Effector memory CD8-positive, alpha-beta T cell (primary cell): ENCODE measurements around the gene GALNTL6.

ENCODE experiments used
- ATAC-seq: fragments of 150-1000 bp; cut with Tn5 transposase; replicated peaks from 2 replicates; pipeline ENCODE4 v1.10.0; 2021; ENCODE audit warnings: mild to moderate bottlenecking, moderate library complexity
- DNase-seq, 3 experiments: peaks; one replicate each; pipeline ENCODE4 v3.0.0; 2021
- H3K27ac Mint-ChIP-seq, 2 donors: one replicate each; pipeline ENCODE4 v1.8.0; 2022; ENCODE audit warnings: mild to moderate bottlenecking in 2 of 2, mixed read lengths in 2 of 2, moderate library complexity in 2 of 2
- H3K27me3 Mint-ChIP-seq, 2 donors: one replicate each; pipeline ENCODE4 v1.8.0; 2022; ENCODE audit warnings: mixed read lengths in 2 of 2
- H3K36me3 Mint-ChIP-seq: one replicate; pipeline ENCODE4 v1.8.0; 2022; ENCODE audit warnings: mild to moderate bottlenecking, moderate library complexity, mixed read lengths; ENCODE audit not compliant: insufficient read depth
- H3K4me1 Mint-ChIP-seq, 2 donors: one replicate each; pipeline ENCODE4 v1.8.0; 2022; ENCODE audit warnings: low read depth in 2 of 2, mixed read lengths in 2 of 2
- H3K4me3 Mint-ChIP-seq, 2 donors: one replicate each; pipeline ENCODE4 v1.8.0; 2022; ENCODE audit warnings: mild to moderate bottlenecking in 2 of 2, mixed read lengths in 2 of 2, moderate library complexity in 2 of 2
- H3K9me3 Mint-ChIP-seq, 2 donors: one replicate each; pipeline ENCODE4 v1.8.0; 2022; ENCODE audit warnings: mixed read lengths in 2 of 2

Gene GALNTL6

DNA sequence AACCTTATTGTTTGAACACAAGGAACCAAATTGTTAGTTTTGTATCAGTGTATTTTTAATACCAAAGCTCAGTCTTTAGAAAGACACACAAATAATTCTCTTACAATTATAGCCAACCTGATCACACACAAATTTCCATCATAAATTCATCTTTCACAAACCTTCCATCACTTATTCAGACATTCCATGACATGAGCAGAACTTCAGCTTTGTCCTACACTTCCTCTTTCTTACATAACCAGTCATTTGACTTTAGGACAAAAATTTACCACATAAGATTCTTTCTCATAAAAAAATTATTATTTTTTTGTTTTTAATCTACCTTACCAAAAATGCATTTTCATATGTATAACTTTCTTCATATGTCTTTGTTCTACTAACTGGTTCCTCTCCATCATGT is 312.2 kb downstream of the GALNTL6 start:
- Mint-ChIP-seq H3K36me3 (no peaks in the 10 kb centered on the region), H3K4me3 (no peak overlapping the region), H3K27me3 (no peaks in the 10 kb centered on the region), H3K27ac (no peak overlapping the region), H3K4me1 (no peaks in the 10 kb centered on the region), H3K9me3 (peaks cover 5 to 8% of the 10 kb centered on the region in 2 donors)
- ATAC-seq (no peak), DNase-seq (no peak)

- no peaks in the 10 kb centered on the region for H3K36me3 Mint-ChIP-seq
- ATAC-seq: no peak
- peaks cover 5 to 8% of the 10 kb centered on the region in 2 donors for H3K9me3 Mint-ChIP-seq
- H3K27ac Mint-ChIP-seq: no peak overlapping the region
- no peak overlapping the region for H3K4me3 Mint-ChIP-seq
- no peaks in the 10 kb centered on the region for H3K4me1 Mint-ChIP-seq
- H3K27me3 Mint-ChIP-seq: no peaks in the 10 kb centered on the region
- DNase-seq: no peak
These were observed 314.0 kb downstream of the GALNTL6 start for GRCh38 chr4:172127168-172127567.

GRCh38 chr4:172129593-172129992 is 316.4 kb downstream of the GALNTL6 start:
- peaks cover 7 to 19% of the 10 kb centered on the region in 2 donors for H3K9me3 Mint-ChIP-seq
- ATAC-seq: no peak
- H3K36me3 Mint-ChIP-seq: no peaks in the 10 kb centered on the region
- no peak overlapping the region for H3K27ac Mint-ChIP-seq
- H3K4me1 Mint-ChIP-seq: no peaks in the 10 kb centered on the region
- H3K4me3 Mint-ChIP-seq: no peak overlapping the region
- no peaks in the 10 kb centered on the region for H3K27me3 Mint-ChIP-seq
- DNase-seq: no peak

GRCh38 chr4:172134521-172134920 is 321.3 kb downstream of the GALNTL6 start:
- H3K36me3 Mint-ChIP-seq: no peaks in the 10 kb centered on the region
- H3K27ac Mint-ChIP-seq: no peak overlapping the region
- H3K4me3 Mint-ChIP-seq: no peak overlapping the region
- DNase-seq (no peak), ATAC-seq (no peak)
- peaks cover 6 to 15% of the 10 kb centered on the region in 2 donors for H3K9me3 Mint-ChIP-seq
- no peaks in the 10 kb centered on the region for H3K27me3 Mint-ChIP-seq
- H3K4me1 Mint-ChIP-seq: no peaks in the 10 kb centered on the region

DNA sequence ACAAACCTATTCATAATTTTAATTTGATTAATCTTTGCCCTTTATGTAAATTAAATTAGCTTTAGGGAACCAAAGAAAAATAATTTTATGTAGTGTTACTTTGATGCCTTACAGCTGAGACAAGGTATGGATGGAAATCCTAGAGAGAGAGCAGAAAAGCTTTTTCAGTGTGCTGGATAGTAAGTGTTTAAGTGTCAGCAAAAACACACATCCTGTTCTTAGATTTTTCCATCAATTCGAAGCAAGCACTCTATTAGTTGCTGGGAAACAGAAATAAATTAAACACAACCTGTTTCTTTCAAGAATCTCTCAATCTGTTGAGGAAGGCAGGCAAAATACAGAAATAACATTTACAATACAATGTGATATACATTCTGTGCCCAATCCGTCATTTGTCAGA is 327.8 kb downstream of the GALNTL6 start:
- no peaks in the 10 kb centered on the region for H3K36me3 Mint-ChIP-seq
- H3K4me3 Mint-ChIP-seq: no peak overlapping the region
- ATAC-seq (no peak), DNase-seq (no peak)
- H3K27ac Mint-ChIP-seq: no peak overlapping the region
- no peaks in the 10 kb centered on the region for H3K27me3 Mint-ChIP-seq
- H3K9me3 Mint-ChIP-seq: peaks cover 0 to 2% of the 10 kb centered on the region in 2 donors
- H3K4me1 Mint-ChIP-seq: no peaks in the 10 kb centered on the region

- H3K4me3 Mint-ChIP-seq: no peak overlapping the region
- H3K36me3 Mint-ChIP-seq: no peaks in the 10 kb centered on the region
- H3K4me1 Mint-ChIP-seq: no peaks in the 10 kb centered on the region
- no peak for DNase-seq
- H3K9me3 Mint-ChIP-seq: peaks cover 0 to 2% of the 10 kb centered on the region in 2 donors
- no peak overlapping the region for H3K27ac Mint-ChIP-seq
- no peaks in the 10 kb centered on the region for H3K27me3 Mint-ChIP-seq
- no peak for ATAC-seq
These were observed 329.1 kb downstream of the GALNTL6 start for GRCh38 chr4:172142281-172142741.

- peaks cover 0 to 2% of the 10 kb centered on the region in 2 donors for H3K9me3 Mint-ChIP-seq
These were observed 330.6 kb downstream of the GALNTL6 start for GRCh38 chr4:172143605-172144314.

DNA sequence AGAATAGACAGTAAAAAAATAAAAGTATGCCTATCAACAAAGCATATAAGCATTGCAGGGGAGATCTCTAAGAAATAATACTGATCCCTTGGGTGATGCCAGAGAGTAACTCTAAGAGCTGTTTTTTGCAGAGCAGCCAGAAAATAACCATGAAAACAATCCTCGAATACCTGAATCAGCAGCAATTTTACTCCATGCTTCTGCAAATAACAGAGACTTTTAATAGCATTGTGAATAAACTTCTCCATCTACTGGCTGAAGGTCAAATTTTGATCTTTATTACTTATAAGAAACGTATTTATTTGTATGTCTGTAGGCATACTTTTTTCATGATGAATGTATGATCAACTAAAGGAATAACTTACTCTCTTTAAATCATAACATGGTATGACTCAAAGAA is 334.5 kb downstream of the GALNTL6 start:
- H3K4me3 Mint-ChIP-seq: no peak overlapping the region
- no peak overlapping the region for H3K27ac Mint-ChIP-seq
- no peaks in the 10 kb centered on the region for H3K4me1 Mint-ChIP-seq
- H3K36me3 Mint-ChIP-seq: no peaks in the 10 kb centered on the region
- H3K27me3 Mint-ChIP-seq: no peaks in the 10 kb centered on the region
- DNase-seq (no peak), ATAC-seq (no peak)
- peaks cover 10 to 16% of the 10 kb centered on the region in 2 donors for H3K9me3 Mint-ChIP-seq

More at GRCh38 chr4:172143605-172144314, 330.6 kb downstream of the GALNTL6 start:
- Mint-ChIP-seq H3K27me3 (no peaks in the 10 kb centered on the region), H3K27ac (no peak overlapping the region), H3K4me1 (no peaks in the 10 kb centered on the region), H3K36me3 (no peaks in the 10 kb centered on the region), H3K4me3 (no peak overlapping the region)
- ATAC-seq (no peak), DNase-seq (no peak)

GRCh38 chr4:172149329-172149728 is 336.1 kb downstream of the GALNTL6 start:
- Mint-ChIP-seq H3K9me3 (peaks cover 14 to 16% of the 10 kb centered on the region in 2 donors), H3K27ac (no peak overlapping the region), H3K4me3 (no peak overlapping the region), H3K27me3 (no peaks in the 10 kb centered on the region), H3K4me1 (no peaks in the 10 kb centered on the region), H3K36me3 (no peaks in the 10 kb centered on the region)
- no peak for ATAC-seq
- no peak for DNase-seq

DNA sequence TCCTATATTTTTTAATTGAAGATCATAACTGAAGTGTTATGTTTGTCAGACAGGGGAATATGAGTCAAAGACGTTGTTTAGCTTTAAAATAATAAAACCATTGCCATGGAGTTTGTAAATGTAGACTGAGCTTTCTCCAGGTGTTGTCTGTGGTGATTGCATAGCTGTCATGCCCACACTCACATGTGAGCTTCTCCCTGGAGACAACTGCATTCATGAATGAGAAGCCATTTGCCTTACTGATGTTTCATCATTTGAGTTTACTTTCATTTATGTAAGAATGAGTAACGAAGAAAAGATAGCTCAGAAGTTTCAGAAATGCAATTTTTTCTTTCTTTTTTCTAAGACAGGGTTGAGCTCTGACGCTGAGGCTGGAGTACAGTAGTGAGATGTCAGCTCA is 339.1 kb downstream of the GALNTL6 start:
- no peak for DNase-seq
- peaks cover 16 to 17% of the 10 kb centered on the region in 2 donors for H3K9me3 Mint-ChIP-seq
- no peaks in the 10 kb centered on the region for H3K27me3 Mint-ChIP-seq
- H3K36me3 Mint-ChIP-seq: no peaks in the 10 kb centered on the region
- no peak overlapping the region for H3K27ac Mint-ChIP-seq
- no peak overlapping the region for H3K4me3 Mint-ChIP-seq
- ATAC-seq: no peak
- H3K4me1 Mint-ChIP-seq: no peaks in the 10 kb centered on the region

DNA sequence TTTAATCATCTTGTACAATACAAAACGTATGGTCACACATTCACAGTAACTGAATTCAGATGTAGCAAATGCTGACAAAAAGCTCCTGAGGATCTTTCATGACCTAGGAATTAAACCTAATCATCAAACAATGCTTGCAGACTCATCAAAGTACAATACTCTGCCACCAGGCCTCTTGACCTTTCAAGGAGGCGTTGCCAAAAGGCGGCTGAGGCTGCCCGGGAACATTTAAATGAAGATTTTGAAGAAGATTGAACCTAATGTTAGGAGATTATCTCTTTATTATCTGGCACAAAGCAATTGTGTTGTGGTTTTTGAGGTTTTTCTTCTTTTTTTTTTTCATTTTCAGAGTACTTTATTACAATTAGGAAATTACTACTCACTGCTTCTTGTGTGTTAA is 340.5 kb downstream of the GALNTL6 start:
- Mint-ChIP-seq H3K4me3 (no peak overlapping the region), H3K27me3 (no peaks in the 10 kb centered on the region), H3K36me3 (no peaks in the 10 kb centered on the region), H3K4me1 (no peaks in the 10 kb centered on the region), H3K9me3 (peaks cover 15 to 16% of the 10 kb centered on the region in 2 donors), H3K27ac (no peak overlapping the region)
- ATAC-seq: no peak
- DNase-seq: no peak

DNA sequence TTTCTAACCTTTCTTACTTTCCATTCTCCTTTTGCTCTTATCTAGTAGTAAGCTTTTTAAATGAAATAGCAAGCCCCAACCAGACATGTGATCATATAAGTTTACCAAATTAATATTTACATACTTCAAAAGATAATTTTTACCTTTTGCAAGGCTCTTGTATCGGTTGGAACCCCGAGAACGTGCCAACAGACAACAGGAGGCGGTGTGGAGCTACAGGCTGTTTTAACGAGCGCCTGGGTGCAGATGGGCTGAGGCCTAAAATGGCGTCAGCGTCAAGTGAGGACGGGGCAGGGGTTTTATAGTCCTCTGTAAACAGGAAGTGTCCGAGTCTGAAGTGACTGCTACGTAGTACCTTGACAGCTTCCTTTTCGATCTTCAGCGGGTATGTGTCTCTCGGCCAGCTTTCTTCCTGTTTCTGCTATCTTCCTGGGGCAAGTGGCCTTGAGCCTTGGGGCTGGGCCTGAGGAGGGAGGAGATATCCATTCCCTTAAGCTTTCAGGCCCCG is 342.7 kb downstream of the GALNTL6 start:
- ATAC-seq: no peak
- Mint-ChIP-seq H3K27me3 (no peaks in the 10 kb centered on the region), H3K4me1 (no peaks in the 10 kb centered on the region)

GRCh38 chr4:172157946-172158345 is 344.7 kb downstream of the GALNTL6 start:
- Mint-ChIP-seq H3K4me3 (no peak overlapping the region), H3K9me3 (peaks cover 12 to 18% of the 10 kb centered on the region in 2 donors), H3K36me3 (no peaks in the 10 kb centered on the region), H3K27me3 (no peaks in the 10 kb centered on the region), H3K4me1 (no peaks in the 10 kb centered on the region), H3K27ac (no peak overlapping the region)
- ATAC-seq (no peak), DNase-seq (no peak)

More for the DNA sequence above, 342.7 kb downstream of the GALNTL6 start:
- H3K36me3 Mint-ChIP-seq: no peaks in the 10 kb centered on the region
- H3K9me3 Mint-ChIP-seq: peaks cover 9 to 11% of the 10 kb centered on the region in 2 donors
- H3K27ac Mint-ChIP-seq: no peak overlapping the region
- DNase-seq: no peak
- no peak overlapping the region for H3K4me3 Mint-ChIP-seq

GRCh38 chr4:172163215-172163614 is 350.0 kb downstream of the GALNTL6 start:
- ATAC-seq: no peak
- H3K36me3 Mint-ChIP-seq: no peaks in the 10 kb centered on the region
- peaks cover 7 to 18% of the 10 kb centered on the region in 2 donors for H3K9me3 Mint-ChIP-seq

More at GRCh38 chr4:172163215-172163614, 350.0 kb downstream of the GALNTL6 start:
- no peak for DNase-seq
- Mint-ChIP-seq H3K4me1 (no peaks in the 10 kb centered on the region), H3K27me3 (no peaks in the 10 kb centered on the region), H3K4me3 (no peak overlapping the region), H3K27ac (no peak overlapping the region)
